Endothelial cell of umbilical vein (primary cell): ENCODE data around the gene UROC1.

Source experiments
- EZH2 ChIP-seq: IDR thresholded peaks from 2 replicates; pipeline ENCODE4 v1.6.1; 2012; ENCODE audit warnings: borderline replicate concordance, low read depth, mild to moderate bottlenecking, moderate library complexity, low read length, inconsistent platforms; ENCODE audit not compliant: severe bottlenecking
- GATA2 ChIP-seq: IDR thresholded peaks from 2 replicates; pipeline ENCODE4 v1.7.0; 2011; ENCODE audit warnings: low read depth, mild to moderate bottlenecking, moderate library complexity, mixed read lengths, low read length; ENCODE audit not compliant: insufficient read length, insufficient read depth
- JUN ChIP-seq: IDR thresholded peaks from 2 replicates; pipeline ENCODE4 v1.6.1; 2011; ENCODE audit warnings: borderline replicate concordance, low read depth; ENCODE audit not compliant: insufficient read length, insufficient read depth
- MAX ChIP-seq: IDR thresholded peaks from 2 replicates; pipeline ENCODE4 v1.6.1; 2011; ENCODE audit not compliant: insufficient read depth, insufficient read length
- POLR2A ChIP-seq: IDR thresholded peaks from 2 replicates; pipeline ENCODE4 v1.6.1; 2012; ENCODE audit warnings: low read depth, mild to moderate bottlenecking, control low read depth, low read length
- POLR2AphosphoS5 ChIP-seq: IDR thresholded peaks from 2 replicates; pipeline ENCODE4 v1.6.1; 2012; ENCODE audit warnings: low read depth, mild to moderate bottlenecking, control low read depth, low read length, moderate library complexity; ENCODE audit not compliant: insufficient read depth
- TF ChIP-seq, protein P1 (sequence below), 2 donors: IDR thresholded peaks; 1 replicate in 1 of 2; 2 replicates in 1 of 2; pipeline ENCODE4 v1.5.1; 2011; ENCODE audit warnings: low read length in 2 of 2, mild to moderate bottlenecking in 2 of 2, moderate library complexity in 2 of 2, control low read depth in 1 of 2, inconsistent platforms in 1 of 2, low read depth in 1 of 2; ENCODE audit not compliant: insufficient read depth in 1 of 2; ENCODE audit errors: extremely low read depth in 1 of 2

- TF ChIP-seq, protein P1, sequence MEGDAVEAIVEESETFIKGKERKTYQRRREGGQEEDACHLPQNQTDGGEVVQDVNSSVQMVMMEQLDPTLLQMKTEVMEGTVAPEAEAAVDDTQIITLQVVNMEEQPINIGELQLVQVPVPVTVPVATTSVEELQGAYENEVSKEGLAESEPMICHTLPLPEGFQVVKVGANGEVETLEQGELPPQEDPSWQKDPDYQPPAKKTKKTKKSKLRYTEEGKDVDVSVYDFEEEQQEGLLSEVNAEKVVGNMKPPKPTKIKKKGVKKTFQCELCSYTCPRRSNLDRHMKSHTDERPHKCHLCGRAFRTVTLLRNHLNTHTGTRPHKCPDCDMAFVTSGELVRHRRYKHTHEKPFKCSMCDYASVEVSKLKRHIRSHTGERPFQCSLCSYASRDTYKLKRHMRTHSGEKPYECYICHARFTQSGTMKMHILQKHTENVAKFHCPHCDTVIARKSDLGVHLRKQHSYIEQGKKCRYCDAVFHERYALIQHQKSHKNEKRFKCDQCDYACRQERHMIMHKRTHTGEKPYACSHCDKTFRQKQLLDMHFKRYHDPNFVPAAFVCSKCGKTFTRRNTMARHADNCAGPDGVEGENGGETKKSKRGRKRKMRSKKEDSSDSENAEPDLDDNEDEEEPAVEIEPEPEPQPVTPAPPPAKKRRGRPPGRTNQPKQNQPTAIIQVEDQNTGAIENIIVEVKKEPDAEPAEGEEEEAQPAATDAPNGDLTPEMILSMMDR (IDR thresholded peaks at IDR 0.05; ENCODE audit: extremely low read depth in 1 of 2, insufficient read depth in 1 of 2, low read depth in 1 of 2, low read length in 2 of 2): no peak
- TF ChIP-seq MAX (no peak), POLR2A (no peak), GATA2 (no peak), EZH2 (no peak), POLR2AphosphoS5 (no peak), JUN (no peak)
Observed at GRCh38 chr3:126433105-126433430, 84.5 kb downstream of the UROC1 start.
